T47D (cell line): Measurements from ENCODE around the gene FYN.
A peak's percentile ranks its signal among the peaks of the same experiment; 100 is the strongest.

Experiments
- DNase-seq, 2 experiments: peaks; one replicate each; pipeline versions ENCODE4 v3.0.0 to v3.0.0-alpha.2; 2011 to 2012; ENCODE audit warnings: low read depth in 1 of 2, low spot score in 1 of 2
- JUND ChIP-seq: IDR thresholded peaks from 2 replicates; pipeline ENCODE4 v1.6.1; 2012; ENCODE audit warnings: low read depth
- in situ Hi-C: cut with HindIII; loops from 2 replicates; pipeline ENCODE4 v1.10.0; 2016; ENCODE audit warnings: low sequenced_read_pairs, low pct_unique_long_range_greater_than_20kb

Gene FYN

GRCh38 chr6:111706841-111707391 is 166.3 kb downstream of the FYN start:
- peak in 1 of 2 experiments; percentile 29 for DNase-seq
- in situ Hi-C loops, result no loop called here
- no peak for TF ChIP-seq JUND

- DNase-seq, result no peak
- no peak for TF ChIP-seq JUND
- in situ Hi-C loops, result no loop called here
These were observed 169.5 kb downstream of the FYN start for GRCh38 chr6:111703723-111704122.

GRCh38 chr6:111702268-111702667 is 171.0 kb downstream of the FYN start:
- DNase-seq, result no peak
- in situ Hi-C loops, result no loop called here
- TF ChIP-seq JUND, result no peak

- DNase-seq, result no peak
- in situ Hi-C loops, result no loop called here
These were observed 172.1 kb downstream of the FYN start for GRCh38 chr6:111701146-111701545.

GRCh38 chr6:111700135-111700690 is 173.0 kb downstream of the FYN start:
- TF ChIP-seq JUND, result no peak
- in situ Hi-C loops, result no loop called here

More at GRCh38 chr6:111701146-111701545, 172.1 kb downstream of the FYN start:
- no peak for TF ChIP-seq JUND

GRCh38 chr6:111699123-111699522 is 174.1 kb downstream of the FYN start:
- TF ChIP-seq JUND, result no peak
- no peak for DNase-seq
- in situ Hi-C loops, result no loop called here

More at GRCh38 chr6:111700135-111700690, 173.0 kb downstream of the FYN start:
- no peak for DNase-seq

GRCh38 chr6:111696814-111697213 is 176.4 kb downstream of the FYN start:
- no peak for TF ChIP-seq JUND
- in situ Hi-C loops, result no loop called here
- no peak for DNase-seq

GRCh38 chr6:111692327-111693164 is 180.7 kb downstream of the FYN start:
- no peak for TF ChIP-seq JUND
- in situ Hi-C loops, result no loop called here
- DNase-seq, result peak in 1 of 2 experiments; percentile 15

GRCh38 chr6:111691345-111692225 is 181.7 kb downstream of the FYN start:
- in situ Hi-C loops, result no loop called here

GRCh38 chr6:111689946-111690345 is 183.3 kb downstream of the FYN start:
- DNase-seq, result no peak
- in situ Hi-C loops, result no loop called here
- TF ChIP-seq JUND, result no peak

More at GRCh38 chr6:111691345-111692225, 181.7 kb downstream of the FYN start:
- no peak for TF ChIP-seq JUND
- DNase-seq, result no peak

GRCh38 chr6:111689419-111689818 is 183.8 kb downstream of the FYN start:
- in situ Hi-C loops, result no loop called here
- no peak for TF ChIP-seq JUND
- no peak for DNase-seq

GRCh38 chr6:111688331-111688730 is 184.9 kb downstream of the FYN start:
- in situ Hi-C loops, result no loop called here
- no peak for DNase-seq
- TF ChIP-seq JUND, result no peak
